B cell (primary cell): Measurements from ENCODE around the gene NFATC2.

Experiments
- CTCF ChIP-seq: fragments of 200-600 bp; IDR thresholded peaks from one replicate; pipeline ENCODE4 v1.8.0; 2022; ENCODE audit warnings: antibody characterized with exemption, mild to moderate bottlenecking
- EZH2 ChIP-seq: IDR thresholded peaks from 2 replicates; pipeline ENCODE4 v1.6.1; 2012; ENCODE audit warnings: borderline replicate concordance, low read depth, mild to moderate bottlenecking, moderate library complexity, low read length; ENCODE audit not compliant: insufficient read depth, poor library complexity, severe bottlenecking

- no peak for TF ChIP-seq CTCF
- TF ChIP-seq EZH2, result no peak
These were observed 85.7 kb downstream of the NFATC2 start for GRCh38 chr20:51456511-51457509.
